ENCODE data around the gene SMIM28.

SMIM28 gene

DNA sequence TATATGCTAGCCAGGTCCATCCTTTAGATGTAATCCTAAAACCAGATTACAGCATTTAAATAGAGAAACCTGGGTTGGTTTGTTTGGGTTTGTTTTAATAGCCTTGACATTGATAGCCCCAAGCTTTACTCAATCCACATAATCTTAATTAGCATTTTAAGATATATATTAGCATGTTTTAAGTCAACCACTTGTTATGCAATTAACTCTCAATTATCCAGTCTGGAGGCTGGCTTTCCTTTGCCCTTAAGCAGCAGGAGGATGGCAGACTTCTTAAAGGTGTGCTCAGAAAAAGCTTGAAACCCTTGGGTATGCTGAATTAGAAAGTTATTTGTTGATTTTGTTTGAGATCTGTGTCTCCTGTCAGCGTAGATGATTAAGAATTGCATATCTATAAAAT is 46.3 kb upstream of the SMIM28 start:
- Histone ChIP-seq H4K20me1 (ENCODE audit: low read depth, low read length) (no peaks in the 10 kb centered on the region), H3K27ac (ENCODE audit: low read depth, low read length) (no peak overlapping the region), H3K36me3 (ENCODE audit: low read length) (no peaks in the 10 kb centered on the region), H3K4me3 (ENCODE audit: insufficient read depth, low read length, poor library complexity, severe bottlenecking) (no peak overlapping the region), H3K79me2 (ENCODE audit: insufficient read depth, low read length) (no peaks in the 10 kb centered on the region), H3K9me3 (ENCODE audit: insufficient read depth, low read length) (no peaks in the 10 kb centered on the region), H3K9me2 (replicated peaks; ENCODE audit: insufficient read depth, low read length) (no peaks in the 10 kb centered on the region), H3K27me3 (ENCODE audit: low read length) (no peaks in the 10 kb centered on the region), H3K9ac (ENCODE audit: low read length) (no peak overlapping the region), H3K4me2 (ENCODE audit: low read depth, low read length, poor library complexity, severe bottlenecking) (no peak overlapping the region), H3F3A (ENCODE audit: insufficient read depth) (no peaks in the 10 kb centered on the region), H2AFZ (ENCODE audit: low read depth, low read length, severe bottlenecking) (no peak overlapping the region)
- TF ChIP-seq CTCF (IDR thresholded peaks at IDR 0.05; ENCODE audit: insufficient read depth, low read length, poor library complexity, severe bottlenecking): no peak
- no peak for TF ChIP-seq EZH2phosphoT487 (conservative IDR thresholded peaks at IDR 0.05; ENCODE audit: low read length)

GRCh38 chr6:138331984-138332383 is 45.7 kb upstream of the SMIM28 start:
- Histone ChIP-seq H3K27ac (ENCODE audit: low read depth, low read length) (no peak overlapping the region), H3K4me3 (ENCODE audit: insufficient read depth, low read length, poor library complexity, severe bottlenecking) (no peak overlapping the region), H3K9ac (ENCODE audit: low read length) (no peak overlapping the region), H4K20me1 (ENCODE audit: low read depth, low read length) (no peaks in the 10 kb centered on the region), H3K9me2 (replicated peaks; ENCODE audit: insufficient read depth, low read length) (no peaks in the 10 kb centered on the region), H3K27me3 (ENCODE audit: low read length) (no peaks in the 10 kb centered on the region), H3K79me2 (ENCODE audit: insufficient read depth, low read length) (no peaks in the 10 kb centered on the region), H2AFZ (ENCODE audit: low read depth, low read length, severe bottlenecking) (no peak overlapping the region), H3F3A (ENCODE audit: insufficient read depth) (no peaks in the 10 kb centered on the region), H3K4me2 (ENCODE audit: low read depth, low read length, poor library complexity, severe bottlenecking) (no peak overlapping the region), H3K9me3 (ENCODE audit: insufficient read depth, low read length) (no peaks in the 10 kb centered on the region), H3K36me3 (ENCODE audit: low read length) (no peaks in the 10 kb centered on the region)
- TF ChIP-seq EZH2phosphoT487 (conservative IDR thresholded peaks at IDR 0.05; ENCODE audit: low read length) (no peak), CTCF (IDR thresholded peaks at IDR 0.05; ENCODE audit: insufficient read depth, low read length, poor library complexity, severe bottlenecking) (no peak)

- no peaks in the 10 kb centered on the region for H3K36me3 ChIP-seq (ENCODE audit: low read length)
- no peaks in the 10 kb centered on the region for H3F3A ChIP-seq (ENCODE audit: insufficient read depth)
- no peaks in the 10 kb centered on the region for H3K27me3 ChIP-seq (ENCODE audit: low read length)
- no peak overlapping the region for H3K4me2 ChIP-seq (ENCODE audit: low read depth, low read length, poor library complexity, severe bottlenecking)
- no peak overlapping the region for H3K27ac ChIP-seq (ENCODE audit: low read depth, low read length)
- H4K20me1 ChIP-seq (ENCODE audit: low read depth, low read length): no peaks in the 10 kb centered on the region
- H2AFZ ChIP-seq (ENCODE audit: low read depth, low read length, severe bottlenecking): no peak overlapping the region
- H3K4me3 ChIP-seq (ENCODE audit: insufficient read depth, low read length, poor library complexity, severe bottlenecking): no peak overlapping the region
- no peak for TF ChIP-seq CTCF (IDR thresholded peaks at IDR 0.05; ENCODE audit: insufficient read depth, low read length, poor library complexity, severe bottlenecking)
- no peak for TF ChIP-seq EZH2phosphoT487 (conservative IDR thresholded peaks at IDR 0.05; ENCODE audit: low read length)
- no peak overlapping the region for H3K9ac ChIP-seq (ENCODE audit: low read length)
- no peaks in the 10 kb centered on the region for H3K9me2 ChIP-seq (replicated peaks; ENCODE audit: insufficient read depth, low read length)
- no peaks in the 10 kb centered on the region for H3K9me3 ChIP-seq (ENCODE audit: insufficient read depth, low read length)
- H3K79me2 ChIP-seq (ENCODE audit: insufficient read depth, low read length): no peaks in the 10 kb centered on the region
Measured at GRCh38 chr6:138334000-138334399, 43.7 kb upstream of the SMIM28 start.

- no peaks in the 10 kb centered on the region for H3F3A ChIP-seq (ENCODE audit: insufficient read depth)
- H3K9me2 ChIP-seq (replicated peaks; ENCODE audit: insufficient read depth, low read length): no peaks in the 10 kb centered on the region
- no peak overlapping the region for H3K4me3 ChIP-seq (ENCODE audit: insufficient read depth, low read length, poor library complexity, severe bottlenecking)
- TF ChIP-seq CTCF (IDR thresholded peaks at IDR 0.05; ENCODE audit: insufficient read depth, low read length, poor library complexity, severe bottlenecking) (no peak), EZH2phosphoT487 (conservative IDR thresholded peaks at IDR 0.05; ENCODE audit: low read length) (no peak)
- H3K4me2 ChIP-seq (ENCODE audit: low read depth, low read length, poor library complexity, severe bottlenecking): no peak overlapping the region
- H3K27ac ChIP-seq (ENCODE audit: low read depth, low read length): no peak overlapping the region
- H4K20me1 ChIP-seq (ENCODE audit: low read depth, low read length): no peaks in the 10 kb centered on the region
- H3K79me2 ChIP-seq (ENCODE audit: insufficient read depth, low read length): no peaks in the 10 kb centered on the region
- H3K9me3 ChIP-seq (ENCODE audit: insufficient read depth, low read length): no peaks in the 10 kb centered on the region
- H3K27me3 ChIP-seq (ENCODE audit: low read length): no peaks in the 10 kb centered on the region
- H3K9ac ChIP-seq (ENCODE audit: low read length): no peak overlapping the region
- H3K36me3 ChIP-seq (ENCODE audit: low read length): no peaks in the 10 kb centered on the region
- no peak overlapping the region for H2AFZ ChIP-seq (ENCODE audit: low read depth, low read length, severe bottlenecking)
Measured at GRCh38 chr6:138334963-138335362, 42.7 kb upstream of the SMIM28 start.

Data from SU-DHL-6 (cell line).